Spleen (tissue), 7 donors: Measurements from ENCODE around the gene RBPJL.

Experiments used
- POLR2AphosphoS5 ChIP-seq, 3 donors: sonication (generic); formaldehyde crosslinking; IDR thresholded peaks; one replicate each; pipeline ENCODE4 v1.5.1; 2017; ENCODE audit warnings: antibody characterized with exemption in 3 of 3
- TF ChIP-seq, protein P1 (sequence below), 11 experiments: fragments of 200-600 bp in 7 of 11; fragments of 450-650 bp in 4 of 11; sonication (generic) in 4 of 11; IDR thresholded peaks in 8 of 11; conservative IDR thresholded peaks in 3 of 11; 1 replicate in 7 of 11; 2 replicates in 4 of 11; pipeline versions ENCODE4 v1.4.0 to v1.8.0; 2016 to 2021; ENCODE audit warnings: antibody characterized with exemption in 11 of 11, inconsistent platforms in 4 of 11, mild to moderate bottlenecking in 1 of 11
- donor health status: DM: no; HTN: no; CAD: no; lungs with moderate emphysema.
- donor health status: DM: no; HTN: no; CAD: no.
- donor health status: DM: no; HTN: no; CAD: no.

DNA sequence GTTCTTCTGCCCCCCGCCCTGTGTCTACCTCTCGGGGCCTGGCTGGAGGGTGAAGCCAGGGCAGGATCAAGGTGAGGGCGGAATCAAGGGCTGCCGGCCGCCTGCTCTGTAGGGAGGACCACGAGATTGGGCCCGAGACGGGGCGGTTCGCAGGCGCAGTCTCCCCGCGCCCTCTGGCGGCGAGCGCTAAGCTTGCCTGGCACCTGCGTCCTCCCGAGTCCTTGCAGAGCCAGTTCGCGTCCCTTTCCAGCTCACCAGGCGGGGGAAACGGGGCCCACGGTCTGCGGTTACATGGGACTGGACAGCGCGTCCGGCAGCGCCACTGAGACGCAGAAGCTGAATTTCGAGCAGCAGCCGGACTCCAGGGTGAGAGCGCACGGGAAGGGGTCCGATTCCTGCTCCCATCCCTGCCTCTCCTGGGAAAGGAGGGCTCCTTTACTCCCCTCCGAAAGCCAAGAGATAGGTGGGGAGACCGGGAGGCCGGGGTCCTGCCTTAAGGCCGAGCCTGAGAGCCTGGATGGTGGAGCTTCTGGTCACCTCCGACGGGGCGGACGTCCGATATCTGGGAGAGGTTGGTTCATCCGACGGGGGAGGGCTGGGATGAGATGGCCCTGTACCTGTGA lies 5.1 kb downstream of the RBPJL start:
- peak in 1 of 3 donors; percentile 29 for TF ChIP-seq POLR2AphosphoS5 (IDR thresholded peaks at IDR 0.05)
- TF ChIP-seq, protein P1, sequence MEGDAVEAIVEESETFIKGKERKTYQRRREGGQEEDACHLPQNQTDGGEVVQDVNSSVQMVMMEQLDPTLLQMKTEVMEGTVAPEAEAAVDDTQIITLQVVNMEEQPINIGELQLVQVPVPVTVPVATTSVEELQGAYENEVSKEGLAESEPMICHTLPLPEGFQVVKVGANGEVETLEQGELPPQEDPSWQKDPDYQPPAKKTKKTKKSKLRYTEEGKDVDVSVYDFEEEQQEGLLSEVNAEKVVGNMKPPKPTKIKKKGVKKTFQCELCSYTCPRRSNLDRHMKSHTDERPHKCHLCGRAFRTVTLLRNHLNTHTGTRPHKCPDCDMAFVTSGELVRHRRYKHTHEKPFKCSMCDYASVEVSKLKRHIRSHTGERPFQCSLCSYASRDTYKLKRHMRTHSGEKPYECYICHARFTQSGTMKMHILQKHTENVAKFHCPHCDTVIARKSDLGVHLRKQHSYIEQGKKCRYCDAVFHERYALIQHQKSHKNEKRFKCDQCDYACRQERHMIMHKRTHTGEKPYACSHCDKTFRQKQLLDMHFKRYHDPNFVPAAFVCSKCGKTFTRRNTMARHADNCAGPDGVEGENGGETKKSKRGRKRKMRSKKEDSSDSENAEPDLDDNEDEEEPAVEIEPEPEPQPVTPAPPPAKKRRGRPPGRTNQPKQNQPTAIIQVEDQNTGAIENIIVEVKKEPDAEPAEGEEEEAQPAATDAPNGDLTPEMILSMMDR (IDR thresholded peaks at IDR 0.05 in 8 of 11, conservative IDR thresholded peaks at IDR 0.05 in 3 of 11): peak; percentile 45 to 87 (median 68)
